ENCODE data around the gene PRKCA. TPM values are rescaled to one million over a fixed set of nuclear protein-coding genes. Genes with fewer than 3 reads are reported as not detected.
A peak's percentile ranks its signal among the peaks of the same experiment; 100 is the strongest.

PRKCA gene
- total RNA-seq, 2 experiments from 2014 or later = 78.4 to 79.7 TPM

GRCh38 chr17:66817750-66818149 lies 515.3 kb downstream of the PRKCA start:
- intact Hi-C loops (cut with micrococcal nuclease) = no loop called here
- no peak overlapping the region for H3K4me3 Mint-ChIP-seq
- H3K27me3 Mint-ChIP-seq (ENCODE audit: low read depth) = peaks cover 3% of the 10 kb centered on the region
- CTCF ChIA-PET = no interaction called here
- no peak overlapping the region for H3K27ac Mint-ChIP-seq
- DNase-seq = no peak
- H3K36me3 Mint-ChIP-seq (ENCODE audit: low read depth) = no peaks in the 10 kb centered on the region
- peaks cover 3% of the 10 kb centered on the region for H3K9me3 Mint-ChIP-seq
- H3K4me1 Mint-ChIP-seq (ENCODE audit: low read depth) = no peaks in the 10 kb centered on the region

DNA sequence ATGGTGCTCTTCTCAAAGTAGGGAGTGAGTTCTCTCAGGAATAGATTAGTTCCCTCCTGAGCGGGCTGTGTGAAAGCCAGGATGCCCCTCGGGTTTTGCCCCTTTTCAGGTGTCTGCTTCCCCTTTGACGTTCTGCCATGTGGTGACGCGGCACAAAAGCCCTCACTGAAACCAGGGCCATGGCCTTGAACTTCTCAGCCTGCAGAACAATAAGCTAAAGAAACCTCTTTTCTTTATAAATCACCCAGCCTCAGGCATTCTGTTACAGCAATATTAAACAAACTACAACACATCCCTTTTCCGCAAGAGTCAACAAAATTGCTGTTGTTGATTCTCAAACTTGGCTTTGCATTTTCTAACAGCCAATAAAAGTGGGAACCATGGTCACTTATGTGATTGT lies 517.1 kb downstream of the PRKCA start:
- CTCF ChIA-PET = no interaction called here
- H3K4me3 Mint-ChIP-seq = no peak overlapping the region

GRCh38 chr17:66822009-66822408 lies 519.6 kb downstream of the PRKCA start:
- no peak for DNase-seq
- H3K4me1 Mint-ChIP-seq (ENCODE audit: low read depth) = no peaks in the 10 kb centered on the region
- H3K4me3 Mint-ChIP-seq = no peak overlapping the region
- H3K9me3 Mint-ChIP-seq = peaks cover 3% of the 10 kb centered on the region
- H3K36me3 Mint-ChIP-seq (ENCODE audit: low read depth) = no peaks in the 10 kb centered on the region
- CTCF ChIA-PET = no interaction called here
- intact Hi-C loops (cut with micrococcal nuclease) = no loop called here
- no peak overlapping the region for H3K27ac Mint-ChIP-seq
- H3K27me3 Mint-ChIP-seq (ENCODE audit: low read depth) = peaks cover 5% of the 10 kb centered on the region

More for the DNA sequence above, 517.1 kb downstream of the PRKCA start:
- Mint-ChIP-seq H3K36me3 (ENCODE audit: low read depth) (no peaks in the 10 kb centered on the region), H3K4me1 (ENCODE audit: low read depth) (no peaks in the 10 kb centered on the region), H3K27ac (no peak overlapping the region), H3K27me3 (ENCODE audit: low read depth) (peaks cover 3% of the 10 kb centered on the region), H3K9me3 (peaks cover 3% of the 10 kb centered on the region)
- intact Hi-C loops (cut with micrococcal nuclease) = no loop called here
- no peak for DNase-seq

DNA sequence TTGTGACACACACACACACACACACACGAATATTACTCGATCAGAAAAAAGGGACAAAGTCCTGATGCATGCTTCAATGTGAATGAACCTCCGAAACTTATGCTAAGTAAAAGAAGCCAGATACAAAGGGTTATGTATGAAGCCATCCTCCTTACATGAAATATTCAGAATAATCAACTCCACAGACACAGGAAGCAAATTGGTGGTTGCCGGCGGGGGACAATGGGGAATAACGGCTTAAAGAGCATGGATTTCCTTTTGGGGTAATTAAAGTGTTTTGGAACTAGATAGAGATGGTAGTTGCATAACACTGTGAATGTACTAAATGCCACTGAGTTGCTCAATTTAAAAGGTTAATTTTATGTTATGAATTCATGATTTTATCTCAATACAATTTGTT lies 524.4 kb downstream of the PRKCA start:
- CTCF ChIA-PET = no interaction called here
- Mint-ChIP-seq H3K27ac (no peak overlapping the region), H3K9me3 (no peaks in the 10 kb centered on the region), H3K4me3 (no peak overlapping the region), H3K36me3 (ENCODE audit: low read depth) (no peaks in the 10 kb centered on the region), H3K4me1 (ENCODE audit: low read depth) (peaks cover 1% of the 10 kb centered on the region), H3K27me3 (ENCODE audit: low read depth) (peaks cover 34% of the 10 kb centered on the region)
- no peak for DNase-seq
- intact Hi-C loops (cut with micrococcal nuclease) = no loop called here

GRCh38 chr17:66829386-66829864 lies 527.0 kb downstream of the PRKCA start:
- DNase-seq = peak; percentile 56
- no peaks in the 10 kb centered on the region for H3K9me3 Mint-ChIP-seq
- no peak overlapping the region for H3K4me3 Mint-ChIP-seq
- H3K4me1 Mint-ChIP-seq (ENCODE audit: low read depth) = peaks cover 1% of the 10 kb centered on the region
- H3K27me3 Mint-ChIP-seq (ENCODE audit: low read depth) = peaks cover 50% of the 10 kb centered on the region
- H3K27ac Mint-ChIP-seq = no peak overlapping the region
- intact Hi-C loops (cut with micrococcal nuclease) = no loop called here
- H3K36me3 Mint-ChIP-seq (ENCODE audit: low read depth) = no peaks in the 10 kb centered on the region
- CTCF ChIA-PET = no interaction called here

- no peaks in the 10 kb centered on the region for H3K36me3 Mint-ChIP-seq (ENCODE audit: low read depth)
- H3K4me1 Mint-ChIP-seq (ENCODE audit: low read depth) = peaks cover 1% of the 10 kb centered on the region
- no peaks in the 10 kb centered on the region for H3K9me3 Mint-ChIP-seq
- H3K27me3 Mint-ChIP-seq (ENCODE audit: low read depth) = peaks cover 53% of the 10 kb centered on the region
- DNase-seq = no peak
- intact Hi-C loops (cut with micrococcal nuclease) = no loop called here
- no peak overlapping the region for H3K27ac Mint-ChIP-seq
- CTCF ChIA-PET = no interaction called here
- H3K4me3 Mint-ChIP-seq = no peak overlapping the region
Measured at GRCh38 chr17:66829883-66830282, 527.5 kb downstream of the PRKCA start.

- H3K27ac Mint-ChIP-seq = no peak overlapping the region
- intact Hi-C loops (cut with micrococcal nuclease) = no loop called here
- peaks cover 1% of the 10 kb centered on the region for H3K4me1 Mint-ChIP-seq (ENCODE audit: low read depth)
- no peaks in the 10 kb centered on the region for H3K9me3 Mint-ChIP-seq
- peaks cover 56% of the 10 kb centered on the region for H3K27me3 Mint-ChIP-seq (ENCODE audit: low read depth)
- no peaks in the 10 kb centered on the region for H3K36me3 Mint-ChIP-seq (ENCODE audit: low read depth)
- CTCF ChIA-PET = interaction anchor here (0.6 kb wide), 1 partner anchor 578 kb away, joined by 3 read pairs; no protein-coding TSS in a partner anchor
- no peak for DNase-seq
- H3K4me3 Mint-ChIP-seq = no peak overlapping the region
Measured at GRCh38 chr17:66830451-66830850, 528.0 kb downstream of the PRKCA start.

DNA sequence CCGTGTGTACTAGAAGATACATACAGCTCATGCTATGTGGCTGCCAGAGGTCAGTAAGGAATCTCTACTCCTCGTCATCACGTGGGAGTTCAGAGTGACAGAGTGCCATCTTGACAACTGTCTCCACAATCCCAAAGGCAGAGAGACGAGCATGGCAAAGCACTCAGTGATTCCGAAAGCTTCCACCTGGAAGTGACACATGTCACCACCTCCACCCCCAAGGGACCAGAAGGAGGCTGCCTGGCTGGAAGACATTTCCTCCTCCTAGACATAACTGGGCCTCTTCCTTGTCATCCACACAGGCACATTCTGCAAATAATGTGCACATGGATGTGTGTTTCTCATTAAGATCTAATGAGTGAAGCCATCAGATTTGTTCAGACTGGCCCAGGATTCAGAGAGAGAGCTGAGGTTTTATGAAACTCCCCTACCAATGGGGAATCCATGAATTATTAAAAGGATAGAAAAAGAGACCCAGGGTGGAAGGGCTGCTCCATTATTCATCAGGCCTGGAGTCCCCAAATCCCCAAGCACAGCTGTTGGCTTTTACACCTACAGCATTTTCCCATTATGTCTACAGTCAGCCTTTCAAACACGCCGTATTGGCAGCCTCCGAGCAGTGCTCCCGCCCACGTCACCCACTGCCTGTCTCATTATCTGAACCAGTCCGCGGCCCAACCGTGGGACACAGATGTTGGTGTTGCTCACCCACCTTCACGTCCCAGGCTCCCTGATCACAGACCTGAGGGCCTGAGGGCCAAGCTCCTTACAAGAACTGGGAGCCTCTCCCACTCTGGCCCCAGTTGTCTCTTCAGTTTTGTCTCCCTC lies 529.2 kb downstream of the PRKCA start:
- CTCF ChIA-PET = interaction anchor here (0.6 kb wide), 1 partner anchor 579 kb away, joined by 3 read pairs; no protein-coding TSS in a partner anchor
- no peak for DNase-seq
- peaks cover 63% of the 10 kb centered on the region for H3K27me3 Mint-ChIP-seq (ENCODE audit: low read depth)
- no peak overlapping the region for H3K4me3 Mint-ChIP-seq
- no peaks in the 10 kb centered on the region for H3K9me3 Mint-ChIP-seq
- intact Hi-C loops (cut with micrococcal nuclease) = no loop called here
- peaks cover 1% of the 10 kb centered on the region for H3K4me1 Mint-ChIP-seq (ENCODE audit: low read depth)
- H3K27ac Mint-ChIP-seq = no peak overlapping the region
- no peaks in the 10 kb centered on the region for H3K36me3 Mint-ChIP-seq (ENCODE audit: low read depth)

GRCh38 chr17:66833201-66833600 lies 530.8 kb downstream of the PRKCA start:
- H3K27me3 Mint-ChIP-seq (ENCODE audit: low read depth) = peaks cover 61% of the 10 kb centered on the region
- no peak overlapping the region for H3K4me3 Mint-ChIP-seq
- CTCF ChIA-PET = no interaction called here
- H3K27ac Mint-ChIP-seq = no peak overlapping the region
- DNase-seq = no peak
- H3K9me3 Mint-ChIP-seq = no peaks in the 10 kb centered on the region
- H3K4me1 Mint-ChIP-seq (ENCODE audit: low read depth) = peaks cover 1% of the 10 kb centered on the region
- no peaks in the 10 kb centered on the region for H3K36me3 Mint-ChIP-seq (ENCODE audit: low read depth)
- intact Hi-C loops (cut with micrococcal nuclease) = no loop called here

- no peaks in the 10 kb centered on the region for H3K9me3 Mint-ChIP-seq
- H3K4me3 Mint-ChIP-seq = no peak overlapping the region
- peaks cover 50% of the 10 kb centered on the region for H3K27me3 Mint-ChIP-seq (ENCODE audit: low read depth)
- no peak for DNase-seq
- CTCF ChIA-PET = no interaction called here
- peaks cover 1% of the 10 kb centered on the region for H3K4me1 Mint-ChIP-seq (ENCODE audit: low read depth)
- intact Hi-C loops (cut with micrococcal nuclease) = no loop called here
- H3K36me3 Mint-ChIP-seq (ENCODE audit: low read depth) = no peaks in the 10 kb centered on the region
- no peak overlapping the region for H3K27ac Mint-ChIP-seq
Measured at GRCh38 chr17:66834426-66834918, 532.1 kb downstream of the PRKCA start.

- intact Hi-C loops (cut with micrococcal nuclease) = no loop called here
- Mint-ChIP-seq H3K36me3 (ENCODE audit: low read depth) (no peaks in the 10 kb centered on the region), H3K9me3 (no peaks in the 10 kb centered on the region), H3K27ac (no peak within 1 kb of the TSS), H3K27me3 (ENCODE audit: low read depth) (peaks cover 46% of the 10 kb centered on the region), H3K4me1 (ENCODE audit: low read depth) (peaks cover 1% of the 10 kb centered on the region), H3K4me3 (no peak within 1 kb of the TSS)
- DNase-seq = no peak
- CTCF ChIA-PET = no interaction called here
Measured at GRCh38 chr17:66834919-66835454, 532.6 kb downstream of the PRKCA start, which contains the start of gene CACNG5. Gene CACNG5 (plus strand): TSS chr17:66835117. CDS start chr17:66877333, 42,216 bp downstream.

- intact Hi-C loops (cut with micrococcal nuclease) = no loop called here
- CTCF ChIA-PET = interaction anchor here (1.0 kb wide), 1 partner anchor 15 kb away, joined by 9 read pairs; no protein-coding TSS in a partner anchor
- Mint-ChIP-seq H3K9me3 (no peaks in the 10 kb centered on the region), H3K36me3 (ENCODE audit: low read depth) (no peaks in the 10 kb centered on the region), H3K4me3 (no peak overlapping the region), H3K27me3 (ENCODE audit: low read depth) (peaks cover 43% of the 10 kb centered on the region), H3K4me1 (ENCODE audit: low read depth) (no peaks in the 10 kb centered on the region), H3K27ac (no peak overlapping the region)
- no peak for DNase-seq
Measured at GRCh38 chr17:66835476-66835875, 533.1 kb downstream of the PRKCA start.

Measured in activated naive CD4-positive, alpha-beta T cell treated with anti-CD3 and anti-CD28 coated beads for 36 hours (primary cell).